ENCODE measurements around the gene PAFAH1B1. TPM values are rescaled to one million over a fixed set of nuclear protein-coding genes. Genes with fewer than 3 reads are reported as not detected.

The PAFAH1B1 gene
- total and polyA plus RNA-seq, 2 experiments from 2014 or later, result 69.9 to 71.7 TPM

DNA sequence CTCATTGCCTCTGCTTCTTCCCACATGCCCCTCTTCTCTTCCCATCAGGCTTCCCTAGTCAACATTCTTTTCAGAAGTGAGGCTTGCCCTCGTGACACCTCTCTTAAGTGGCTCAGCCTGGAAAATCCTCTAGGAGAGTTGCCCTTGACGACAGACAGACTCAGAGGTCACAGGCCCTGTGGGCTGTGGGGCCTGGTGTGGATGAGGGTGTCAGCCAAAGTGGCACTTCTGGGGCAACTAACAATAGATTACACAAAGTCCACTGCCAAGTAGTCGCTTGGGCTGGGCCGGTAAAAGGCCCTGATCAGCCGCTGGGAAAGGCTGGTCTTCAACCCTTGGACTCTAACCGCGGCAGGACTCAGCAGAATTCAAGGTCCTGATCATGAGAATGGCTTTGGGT, 48.1 kb upstream of the PAFAH1B1 start:
- no peaks in the 10 kb centered on the region; the same call in 2 of the 3 replicates for H3K36me3 Mint-ChIP-seq (ENCODE audit: low read depth)
- no peaks in the 10 kb centered on the region for H3K9me2 ChIP-seq (ENCODE audit: insufficient read depth)
- H3K27ac Mint-ChIP-seq, result no peak overlapping the region
- TF ChIP-seq POLR2AphosphoS5 (IDR thresholded peaks at IDR 0.05; ENCODE audit: low read depth), result no peak
- TF ChIP-seq, protein P1, sequence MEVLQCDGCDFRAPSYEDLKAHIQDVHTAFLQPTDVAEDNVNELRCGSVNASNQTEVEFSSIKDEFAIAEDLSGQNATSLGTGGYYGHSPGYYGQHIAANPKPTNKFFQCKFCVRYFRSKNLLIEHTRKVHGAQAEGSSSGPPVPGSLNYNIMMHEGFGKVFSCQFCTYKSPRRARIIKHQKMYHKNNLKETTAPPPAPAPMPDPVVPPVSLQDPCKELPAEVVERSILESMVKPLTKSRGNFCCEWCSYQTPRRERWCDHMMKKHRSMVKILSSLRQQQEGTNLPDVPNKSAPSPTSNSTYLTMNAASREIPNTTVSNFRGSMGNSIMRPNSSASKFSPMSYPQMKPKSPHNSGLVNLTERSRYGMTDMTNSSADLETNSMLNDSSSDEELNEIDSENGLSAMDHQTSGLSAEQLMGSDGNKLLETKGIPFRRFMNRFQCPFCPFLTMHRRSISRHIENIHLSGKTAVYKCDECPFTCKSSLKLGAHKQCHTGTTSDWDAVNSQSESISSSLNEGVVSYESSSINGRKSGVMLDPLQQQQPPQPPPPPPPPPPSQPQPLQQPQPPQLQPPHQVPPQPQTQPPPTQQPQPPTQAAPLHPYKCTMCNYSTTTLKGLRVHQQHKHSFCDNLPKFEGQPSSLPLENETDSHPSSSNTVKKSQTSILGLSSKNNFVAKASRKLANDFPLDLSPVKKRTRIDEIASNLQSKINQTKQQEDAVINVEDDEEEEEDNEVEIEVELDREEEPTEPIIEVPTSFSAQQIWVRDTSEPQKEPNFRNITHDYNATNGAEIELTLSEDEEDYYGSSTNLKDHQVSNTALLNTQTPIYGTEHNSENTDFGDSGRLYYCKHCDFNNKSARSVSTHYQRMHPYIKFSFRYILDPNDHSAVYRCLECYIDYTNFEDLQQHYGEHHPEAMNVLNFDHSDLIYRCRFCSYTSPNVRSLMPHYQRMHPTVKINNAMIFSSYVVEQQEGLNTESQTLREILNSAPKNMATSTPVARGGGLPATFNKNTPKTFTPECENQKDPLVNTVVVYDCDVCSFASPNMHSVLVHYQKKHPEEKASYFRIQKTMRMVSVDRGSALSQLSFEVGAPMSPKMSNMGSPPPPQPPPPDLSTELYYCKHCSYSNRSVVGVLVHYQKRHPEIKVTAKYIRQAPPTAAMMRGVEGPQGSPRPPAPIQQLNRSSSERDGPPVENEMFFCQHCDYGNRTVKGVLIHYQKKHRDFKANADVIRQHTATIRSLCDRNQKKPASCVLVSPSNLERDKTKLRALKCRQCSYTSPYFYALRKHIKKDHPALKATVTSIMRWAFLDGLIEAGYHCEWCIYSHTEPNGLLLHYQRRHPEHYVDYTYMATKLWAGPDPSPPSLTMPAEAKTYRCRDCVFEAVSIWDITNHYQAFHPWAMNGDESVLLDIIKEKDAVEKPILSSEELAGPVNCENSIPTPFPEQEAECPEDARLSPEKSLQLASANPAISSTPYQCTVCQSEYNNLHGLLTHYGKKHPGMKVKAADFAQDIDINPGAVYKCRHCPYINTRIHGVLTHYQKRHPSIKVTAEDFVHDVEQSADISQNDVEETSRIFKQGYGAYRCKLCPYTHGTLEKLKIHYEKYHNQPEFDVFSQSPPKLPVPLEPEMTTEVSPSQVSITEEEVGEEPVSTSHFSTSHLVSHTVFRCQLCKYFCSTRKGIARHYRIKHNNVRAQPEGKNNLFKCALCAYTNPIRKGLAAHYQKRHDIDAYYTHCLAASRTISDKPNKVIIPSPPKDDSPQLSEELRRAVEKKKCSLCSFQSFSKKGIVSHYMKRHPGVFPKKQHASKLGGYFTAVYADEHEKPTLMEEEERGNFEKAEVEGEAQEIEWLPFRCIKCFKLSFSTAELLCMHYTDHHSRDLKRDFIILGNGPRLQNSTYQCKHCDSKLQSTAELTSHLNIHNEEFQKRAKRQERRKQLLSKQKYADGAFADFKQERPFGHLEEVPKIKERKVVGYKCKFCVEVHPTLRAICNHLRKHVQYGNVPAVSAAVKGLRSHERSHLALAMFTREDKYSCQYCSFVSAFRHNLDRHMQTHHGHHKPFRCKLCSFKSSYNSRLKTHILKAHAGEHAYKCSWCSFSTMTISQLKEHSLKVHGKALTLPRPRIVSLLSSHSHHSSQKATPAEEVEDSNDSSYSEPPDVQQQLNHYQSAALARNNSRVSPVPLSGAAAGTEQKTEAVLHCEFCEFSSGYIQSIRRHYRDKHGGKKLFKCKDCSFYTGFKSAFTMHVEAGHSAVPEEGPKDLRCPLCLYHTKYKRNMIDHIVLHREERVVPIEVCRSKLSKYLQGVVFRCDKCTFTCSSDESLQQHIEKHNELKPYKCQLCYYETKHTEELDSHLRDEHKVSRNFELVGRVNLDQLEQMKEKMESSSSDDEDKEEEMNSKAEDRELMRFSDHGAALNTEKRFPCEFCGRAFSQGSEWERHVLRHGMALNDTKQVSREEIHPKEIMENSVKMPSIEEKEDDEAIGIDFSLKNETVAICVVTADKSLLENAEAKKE (CRISPR knock-in tag; IDR thresholded peaks at IDR 0.05), result no peak
- TF ChIP-seq, protein P2, sequence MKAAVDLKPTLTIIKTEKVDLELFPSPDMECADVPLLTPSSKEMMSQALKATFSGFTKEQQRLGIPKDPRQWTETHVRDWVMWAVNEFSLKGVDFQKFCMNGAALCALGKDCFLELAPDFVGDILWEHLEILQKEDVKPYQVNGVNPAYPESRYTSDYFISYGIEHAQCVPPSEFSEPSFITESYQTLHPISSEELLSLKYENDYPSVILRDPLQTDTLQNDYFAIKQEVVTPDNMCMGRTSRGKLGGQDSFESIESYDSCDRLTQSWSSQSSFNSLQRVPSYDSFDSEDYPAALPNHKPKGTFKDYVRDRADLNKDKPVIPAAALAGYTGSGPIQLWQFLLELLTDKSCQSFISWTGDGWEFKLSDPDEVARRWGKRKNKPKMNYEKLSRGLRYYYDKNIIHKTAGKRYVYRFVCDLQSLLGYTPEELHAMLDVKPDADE (IDR thresholded peaks at IDR 0.05), result no peak
- TF ChIP-seq ZNF114 (CRISPR knock-in tag; IDR thresholded peaks at IDR 0.05), result no peak
- TF ChIP-seq, protein P3, sequence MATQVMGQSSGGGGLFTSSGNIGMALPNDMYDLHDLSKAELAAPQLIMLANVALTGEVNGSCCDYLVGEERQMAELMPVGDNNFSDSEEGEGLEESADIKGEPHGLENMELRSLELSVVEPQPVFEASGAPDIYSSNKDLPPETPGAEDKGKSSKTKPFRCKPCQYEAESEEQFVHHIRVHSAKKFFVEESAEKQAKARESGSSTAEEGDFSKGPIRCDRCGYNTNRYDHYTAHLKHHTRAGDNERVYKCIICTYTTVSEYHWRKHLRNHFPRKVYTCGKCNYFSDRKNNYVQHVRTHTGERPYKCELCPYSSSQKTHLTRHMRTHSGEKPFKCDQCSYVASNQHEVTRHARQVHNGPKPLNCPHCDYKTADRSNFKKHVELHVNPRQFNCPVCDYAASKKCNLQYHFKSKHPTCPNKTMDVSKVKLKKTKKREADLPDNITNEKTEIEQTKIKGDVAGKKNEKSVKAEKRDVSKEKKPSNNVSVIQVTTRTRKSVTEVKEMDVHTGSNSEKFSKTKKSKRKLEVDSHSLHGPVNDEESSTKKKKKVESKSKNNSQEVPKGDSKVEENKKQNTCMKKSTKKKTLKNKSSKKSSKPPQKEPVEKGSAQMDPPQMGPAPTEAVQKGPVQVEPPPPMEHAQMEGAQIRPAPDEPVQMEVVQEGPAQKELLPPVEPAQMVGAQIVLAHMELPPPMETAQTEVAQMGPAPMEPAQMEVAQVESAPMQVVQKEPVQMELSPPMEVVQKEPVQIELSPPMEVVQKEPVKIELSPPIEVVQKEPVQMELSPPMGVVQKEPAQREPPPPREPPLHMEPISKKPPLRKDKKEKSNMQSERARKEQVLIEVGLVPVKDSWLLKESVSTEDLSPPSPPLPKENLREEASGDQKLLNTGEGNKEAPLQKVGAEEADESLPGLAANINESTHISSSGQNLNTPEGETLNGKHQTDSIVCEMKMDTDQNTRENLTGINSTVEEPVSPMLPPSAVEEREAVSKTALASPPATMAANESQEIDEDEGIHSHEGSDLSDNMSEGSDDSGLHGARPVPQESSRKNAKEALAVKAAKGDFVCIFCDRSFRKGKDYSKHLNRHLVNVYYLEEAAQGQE (IDR thresholded peaks at IDR 0.05; ENCODE audit: unreplicated experiment), result no peak
- no peak for TF ChIP-seq STAT1 (IDR thresholded peaks at IDR 0.05; ENCODE audit: unreplicated experiment)
- no peak for TF ChIP-seq ZNF331 (CRISPR knock-in tag; IDR thresholded peaks at IDR 0.05; ENCODE audit: low read depth)
- no peak for TF ChIP-seq EZH2 (IDR thresholded peaks at IDR 0.05; ENCODE audit: low read depth, unreplicated experiment)
- H4K20me1 ChIP-seq (replicated peaks; ENCODE audit: insufficient read depth), result no peaks in the 10 kb centered on the region
- H3K27ac ChIP-seq (ENCODE audit: low read depth), result no peak overlapping the region
- peaks cover 2% of the 10 kb centered on the region; the same call in 1 of the 3 replicates for H3K4me1 Mint-ChIP-seq
- no peaks in the 10 kb centered on the region for H3K27me3 ChIP-seq (ENCODE audit: insufficient read depth)
- no peak overlapping the region for H3K4me3 Mint-ChIP-seq
- H3K4me1 ChIP-seq (ENCODE audit: insufficient read depth), result no peaks in the 10 kb centered on the region
- DNase-seq (ENCODE audit: low spot score), result no peak
- no peak overlapping the region for H3K4me2 ChIP-seq
- H3F3A ChIP-seq (replicated peaks; ENCODE audit: low read depth), result no peaks in the 10 kb centered on the region
- H3K79me2 ChIP-seq (replicated peaks; ENCODE audit: insufficient read depth), result no peaks in the 10 kb centered on the region
- no peak overlapping the region for H3K4me3 ChIP-seq
- no peaks in the 10 kb centered on the region for H3K36me3 ChIP-seq (ENCODE audit: insufficient read depth)
- peaks cover 13% of the 10 kb centered on the region for H3K27me3 Mint-ChIP-seq (ENCODE audit: insufficient read depth, low read depth, poor library complexity)
- no peaks in the 10 kb centered on the region for H3K9me3 Mint-ChIP-seq
- no peak for ATAC-seq
- H2AFZ ChIP-seq, result peak overlapping the region; percentile 43; the same call in 1 of the 2 replicates

Data from GM23338 (cell line).